Hepatocyte (in vitro differentiated cells): Measurements from ENCODE around the gene EYS.

Experiments used
- CTCF ChIP-seq: fragments of 200-600 bp; sonication (generic); IDR thresholded peaks from 2 replicates; pipeline ENCODE4 v1.5.1; 2016; ENCODE audit warnings: antibody characterized with exemption, mild to moderate bottlenecking; ENCODE audit not compliant: poor library complexity
- EZH2 ChIP-seq: fragments of 200-600 bp; sonication (generic); IDR thresholded peaks from 2 replicates; pipeline ENCODE4 v1.6.1; 2016; ENCODE audit warnings: antibody characterized with exemption, mild to moderate bottlenecking, borderline replicate concordance
- EZH2phosphoT487 ChIP-seq: fragments of 200-600 bp; sonication (generic); IDR thresholded peaks from one replicate; pipeline ENCODE4 v1.6.1; 2018; ENCODE audit warnings: antibody characterized with exemption, mild to moderate bottlenecking, low read depth, moderate library complexity; ENCODE audit not compliant: unreplicated experiment, severe bottlenecking

GRCh38 chr6:64034291-64034690 lies 1672.7 kb downstream of the EYS start:
- no peak for TF ChIP-seq CTCF
- TF ChIP-seq EZH2phosphoT487 = no peak
- TF ChIP-seq EZH2 = no peak
